Lower leg skin (tissue), 3 donors: ENCODE results near the gene AUH.

ENCODE experiments used
- POLR2A ChIP-seq, 2 donors: fragments of 450-650 bp; IDR thresholded peaks; one replicate each; pipeline ENCODE4 v1.6.1; 2016 to 2017; ENCODE audit warnings: antibody characterized with exemption in 2 of 2, mild to moderate bottlenecking in 1 of 2, moderate library complexity in 1 of 2
- TF ChIP-seq, protein P1 (sequence below), 3 donors: fragments of 450-650 bp; IDR thresholded peaks; one replicate each; pipeline ENCODE4 v1.5.1; 2016; ENCODE audit warnings: antibody characterized with exemption in 3 of 3, mild to moderate bottlenecking in 3 of 3, moderate library complexity in 2 of 3

DNA sequence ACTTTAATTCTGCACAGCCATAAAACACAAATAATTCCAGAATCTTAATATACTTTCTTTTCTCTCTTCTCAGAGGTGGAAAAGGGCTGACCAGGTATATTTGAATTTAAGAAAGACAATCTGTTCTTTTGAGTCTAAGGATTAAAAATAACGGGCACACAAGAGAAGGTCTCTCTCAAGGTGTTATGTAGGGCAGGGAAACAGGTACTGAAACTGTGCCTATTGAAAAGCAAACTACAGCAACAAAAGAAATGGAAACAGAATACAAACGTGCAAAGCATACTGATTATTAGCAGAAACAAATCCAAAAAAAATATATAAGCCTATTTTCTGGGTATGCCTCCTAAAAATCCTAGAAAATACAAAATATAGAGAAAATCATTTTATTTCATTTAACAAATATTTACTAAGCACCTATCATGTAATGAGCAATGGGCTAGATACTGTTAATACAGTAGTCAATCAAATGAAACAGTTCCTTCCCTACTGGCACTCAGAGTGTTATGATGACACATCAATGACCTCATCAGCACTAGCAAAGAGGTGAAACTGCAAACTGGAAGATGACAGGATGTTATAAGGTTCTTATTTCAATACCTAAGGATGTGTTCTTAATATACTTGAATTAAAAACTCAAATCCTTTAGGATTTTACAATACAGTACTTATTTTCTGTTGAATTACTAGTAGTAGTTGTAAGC, 87.7 kb downstream of the AUH start:
- TF ChIP-seq POLR2A (IDR thresholded peaks at IDR 0.05) = no peak
- TF ChIP-seq, protein P1, sequence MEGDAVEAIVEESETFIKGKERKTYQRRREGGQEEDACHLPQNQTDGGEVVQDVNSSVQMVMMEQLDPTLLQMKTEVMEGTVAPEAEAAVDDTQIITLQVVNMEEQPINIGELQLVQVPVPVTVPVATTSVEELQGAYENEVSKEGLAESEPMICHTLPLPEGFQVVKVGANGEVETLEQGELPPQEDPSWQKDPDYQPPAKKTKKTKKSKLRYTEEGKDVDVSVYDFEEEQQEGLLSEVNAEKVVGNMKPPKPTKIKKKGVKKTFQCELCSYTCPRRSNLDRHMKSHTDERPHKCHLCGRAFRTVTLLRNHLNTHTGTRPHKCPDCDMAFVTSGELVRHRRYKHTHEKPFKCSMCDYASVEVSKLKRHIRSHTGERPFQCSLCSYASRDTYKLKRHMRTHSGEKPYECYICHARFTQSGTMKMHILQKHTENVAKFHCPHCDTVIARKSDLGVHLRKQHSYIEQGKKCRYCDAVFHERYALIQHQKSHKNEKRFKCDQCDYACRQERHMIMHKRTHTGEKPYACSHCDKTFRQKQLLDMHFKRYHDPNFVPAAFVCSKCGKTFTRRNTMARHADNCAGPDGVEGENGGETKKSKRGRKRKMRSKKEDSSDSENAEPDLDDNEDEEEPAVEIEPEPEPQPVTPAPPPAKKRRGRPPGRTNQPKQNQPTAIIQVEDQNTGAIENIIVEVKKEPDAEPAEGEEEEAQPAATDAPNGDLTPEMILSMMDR (IDR thresholded peaks at IDR 0.05) = no peak
